Natural killer cell (primary cell): ENCODE results near the gene EEF2K. TPM values are rescaled to one million over a fixed set of nuclear protein-coding genes. Genes with fewer than 3 reads are reported as not detected.

Source experiments
- ATAC-seq, 3 donors: fragments of 150-1000 bp in 2 of 3; fragments of 200-7000 bp in 1 of 3; cut with Tn5 transposase; 1 replicate in 1 of 3; 2 replicates in 2 of 3; pipeline ENCODE4 v1.10.0; 2021; ENCODE audit warnings: mild to moderate bottlenecking in 2 of 3, moderate library complexity in 2 of 3
- DNase-seq, 2 donors: peaks; one replicate each; pipeline versions ENCODE4 v3.0.0 to v3.0.0-alpha.2; 2013 to 2021; ENCODE audit warnings: mixed read lengths in 1 of 2
- H3K27ac ChIP-seq: one replicate; pipeline ENCODE4 v1.5.1; 2013; ENCODE audit warnings: mild to moderate bottlenecking, low read length
- H3K27me3 ChIP-seq: one replicate; pipeline ENCODE4 v1.6.1; 2013; ENCODE audit warnings: low read length; ENCODE audit not compliant: control insufficient read depth, insufficient read depth
- H3K36me3 ChIP-seq: one replicate; pipeline ENCODE4 v1.6.1; 2013; ENCODE audit warnings: low read length; ENCODE audit not compliant: control insufficient read depth, insufficient read depth
- H3K4me1 ChIP-seq: one replicate; pipeline ENCODE4 v1.6.1; 2013; ENCODE audit warnings: low read length; ENCODE audit not compliant: control insufficient read depth, insufficient read depth
- H3K4me3 ChIP-seq: one replicate; pipeline ENCODE4 v1.5.1; 2013; ENCODE audit warnings: low read length
- H3K9me3 ChIP-seq: one replicate; pipeline ENCODE4 v1.6.1; 2013; ENCODE audit warnings: low read length; ENCODE audit not compliant: control insufficient read depth, insufficient read depth
- H3K27ac Mint-ChIP-seq, 2 donors: one replicate each; pipeline ENCODE4 v1.8.0; 2022; ENCODE audit warnings: mild to moderate bottlenecking in 2 of 2, mixed read lengths in 2 of 2, moderate library complexity in 1 of 2
- H3K27me3 Mint-ChIP-seq, 2 donors: one replicate each; pipeline ENCODE4 v1.8.0; 2022; ENCODE audit warnings: low read depth in 2 of 2, mixed read lengths in 2 of 2
- H3K36me3 Mint-ChIP-seq: one replicate; pipeline ENCODE4 v1.8.0; 2022; ENCODE audit warnings: mixed read lengths
- H3K4me1 Mint-ChIP-seq, 2 donors: one replicate each; pipeline ENCODE4 v1.8.0; 2022; ENCODE audit warnings: mixed read lengths in 2 of 2
- H3K4me3 Mint-ChIP-seq: one replicate; pipeline ENCODE4 v1.8.0; 2022; ENCODE audit warnings: mild to moderate bottlenecking, moderate library complexity, mixed read lengths
- H3K9me3 Mint-ChIP-seq, 2 donors: one replicate each; pipeline ENCODE4 v1.8.0; 2022; ENCODE audit warnings: mixed read lengths in 2 of 2
- CTCF ChIP-seq: fragments of 200-600 bp; IDR thresholded peaks from one replicate; pipeline ENCODE4 v1.8.0; 2022; ENCODE audit warnings: antibody characterized with exemption
- WGBS: methylation state at CpG from one replicate; pipeline ENCODE4 v1.1.7; 2013; ENCODE audit warnings: missing lambda C conversion rate; ENCODE audit not compliant: insufficient coverage; 5-methylcytosine and 5-hydroxymethylcytosine counted together
- intact Hi-C: fragments of 100-400 bp; cut with micrococcal nuclease; formaldehyde crosslinking; loops from one replicate; pipeline ENCODE4 v1.14.2; 2022
- total RNA-seq, 4 donors: library from RNA; stranded (reverse); fragments of 120-200 nt in 1 of 4; gene quantifications; one replicate each; pipeline versions ENCODE4 v1.2.3 to v1.2.4, GENCODE V29; 2013 to 2022

The EEF2K gene
- total RNA-seq, 3 donors from 2014 or later (not counting 1 experiment from before 2014, with no cell fraction given) = 12.6 to 33.5 (median 22.9) TPM

GRCh38 chr16:22274916-22275315, 68.8 kb downstream of the EEF2K start:
- no peak for TF ChIP-seq CTCF
- H3K4me3 ChIP-seq = no peak overlapping the region
- H3K4me1 ChIP-seq = no peaks in the 10 kb centered on the region
- WGBS = 100% methylated on average over 1 of the region's 1 CpG
- ATAC-seq = no peak
- intact Hi-C loops = no loop called here
- H3K36me3 ChIP-seq = peaks cover 21% of the 10 kb centered on the region
- no peak overlapping the region for H3K27ac ChIP-seq
- Mint-ChIP-seq H3K4me1 (peaks cover 5% of the 10 kb centered on the region in 2 donors), H3K4me3 (no peak overlapping the region), H3K36me3 (no peaks in the 10 kb centered on the region), H3K9me3 (no peaks in the 10 kb centered on the region), H3K27me3 (no peaks in the 10 kb centered on the region), H3K27ac (no peak overlapping the region)
- no peak for DNase-seq
- H3K27me3 ChIP-seq = no peaks in the 10 kb centered on the region
- no peaks in the 10 kb centered on the region for H3K9me3 ChIP-seq

GRCh38 chr16:22278441-22279230, 72.6 kb downstream of the EEF2K start:
- H3K9me3 Mint-ChIP-seq = no peaks in the 10 kb centered on the region
- Histone ChIP-seq H3K4me3 (no peak overlapping the region), H3K9me3 (no peaks in the 10 kb centered on the region), H3K36me3 (peaks cover 20% of the 10 kb centered on the region), H3K27me3 (no peaks in the 10 kb centered on the region), H3K4me1 (no peaks in the 10 kb centered on the region), H3K27ac (no peak overlapping the region)
- intact Hi-C loops = no loop called here
- H3K4me3 Mint-ChIP-seq = no peak overlapping the region
- H3K27me3 Mint-ChIP-seq = no peaks in the 10 kb centered on the region
- H3K36me3 Mint-ChIP-seq = peaks cover 5% of the 10 kb centered on the region
- TF ChIP-seq CTCF = no peak
- no peak overlapping the region for H3K27ac Mint-ChIP-seq
- no peak for ATAC-seq
- DNase-seq = no peak
- WGBS = 94% methylated on average over 16 of the region's 16 CpGs
- no peaks in the 10 kb centered on the region for H3K4me1 Mint-ChIP-seq

- no peaks in the 10 kb centered on the region for H3K27me3 ChIP-seq
- DNase-seq = no peak
- peaks cover 19% of the 10 kb centered on the region for H3K36me3 ChIP-seq
- TF ChIP-seq CTCF = no peak
- H3K4me1 ChIP-seq = no peaks in the 10 kb centered on the region
- no peak overlapping the region for H3K27ac ChIP-seq
- Mint-ChIP-seq H3K27ac (no peak overlapping the region), H3K36me3 (peaks cover 6% of the 10 kb centered on the region), H3K9me3 (no peaks in the 10 kb centered on the region), H3K4me1 (no peaks in the 10 kb centered on the region), H3K4me3 (no peak overlapping the region), H3K27me3 (no peaks in the 10 kb centered on the region)
- no peaks in the 10 kb centered on the region for H3K9me3 ChIP-seq
- WGBS = 96% methylated on average over 4 of the region's 5 CpGs
- intact Hi-C loops = no loop called here
- no peak overlapping the region for H3K4me3 ChIP-seq
- ATAC-seq = no peak
Measured at GRCh38 chr16:22282254-22282892, 76.3 kb downstream of the EEF2K start.
